A549 treated with ZK216348 at 1 μM for 4 hours (cell line): Measurements from ENCODE around the gene PLB1. TPM values are rescaled to one million over a fixed set of nuclear protein-coding genes. Genes with fewer than 3 reads are reported as not detected.

Experiments used
- total RNA-seq: library from RNA; stranded (reverse); fragments of 200-300 nt; extraction: Qiagen RNA extraction; gene quantifications from 5 replicates; pipeline ENCODE4 v1.2.3, GENCODE V29; 2022; ENCODE audit warnings: low read depth

Gene PLB1
- 1.5 to 1.9 TPM (median 1.8 TPM) in 5 replicates for total RNA-seq

GRCh38 chr2:28495551-28496250, at the start of gene PLB1:
TSS of gene PLB1 (plus strand) at chr2:28496060. CDS start at chr2:28496115, 55 bp downstream.

Other genes starting within 250 kb of the PLB1 start
- 46.8 to 77.6 TPM (median 60.1 TPM) in 5 replicates for gene FOSL2, start 103.2 kb upstream of the PLB1 start, total RNA-seq